22Rv1 (cell line): ENCODE measurements around the gene CCDC13.

Experiments
- H3K27ac ChIP-seq: fragments of 450-650 bp; 2 replicates; pipeline ENCODE4 v1.5.1; 2017
- CTCF ChIP-seq: fragments of 450-650 bp; IDR thresholded peaks from 2 replicates; pipeline ENCODE4 v1.5.1; 2017; ENCODE audit warnings: mild to moderate bottlenecking
- ZFX ChIP-seq: fragments of 450-650 bp; IDR thresholded peaks from 2 replicates; pipeline ENCODE4 v1.6.1; 2017; ENCODE audit warnings: antibody characterized with exemption, borderline replicate concordance

Gene CCDC13

DNA sequence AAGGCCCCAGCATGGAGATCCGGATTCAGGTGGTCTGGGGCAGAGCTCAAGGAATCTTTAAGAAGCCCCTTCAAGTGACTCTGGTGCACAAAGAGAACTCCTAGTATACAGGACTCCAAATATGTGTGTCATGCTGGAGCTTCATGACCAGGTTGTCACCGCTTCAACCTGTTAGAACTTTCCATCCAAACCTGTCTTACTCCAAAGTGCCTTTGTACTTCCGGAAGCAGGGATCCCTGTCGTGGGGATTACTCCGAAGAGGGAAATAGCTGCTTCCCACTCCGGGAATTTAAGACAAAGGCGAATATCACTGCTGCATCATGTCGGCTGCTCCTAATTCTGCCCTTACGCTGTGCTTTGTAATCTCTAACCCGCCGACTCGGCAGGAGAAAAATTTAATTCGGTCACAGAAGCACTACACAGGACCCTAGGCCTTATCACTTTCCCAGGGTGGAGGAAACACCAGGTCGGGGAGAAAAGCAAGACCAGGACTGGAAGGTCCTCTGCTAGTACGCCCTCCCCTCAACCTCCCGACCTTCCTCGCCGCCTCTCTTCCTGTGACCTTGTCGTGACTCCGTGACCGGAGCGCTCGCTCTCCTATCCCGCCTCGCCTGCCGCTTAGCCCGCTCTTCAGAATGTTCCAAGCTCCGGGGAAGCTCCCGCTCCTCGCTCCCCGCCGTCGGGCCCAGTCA, 30.5 kb upstream of the CCDC13 start:
- TF ChIP-seq CTCF (no peak), ZFX (no peak)
- peak overlapping the region; percentile 82 for H3K27ac ChIP-seq

GRCh38 chr3:42802876-42803413, 29.9 kb upstream of the CCDC13 start:
- peak overlapping the region; percentile 82 for H3K27ac ChIP-seq
- TF ChIP-seq ZFX (no peak), CTCF (no peak)

- no peak overlapping the region for H3K27ac ChIP-seq
- TF ChIP-seq CTCF: no peak
Observed at GRCh38 chr3:42801784-42802183, 28.7 kb upstream of the CCDC13 start.

- TF ChIP-seq CTCF: no peak
- TF ChIP-seq ZFX: no peak
- H3K27ac ChIP-seq: no peak overlapping the region
Observed at GRCh38 chr3:42801048-42801620, 28.1 kb upstream of the CCDC13 start.

DNA sequence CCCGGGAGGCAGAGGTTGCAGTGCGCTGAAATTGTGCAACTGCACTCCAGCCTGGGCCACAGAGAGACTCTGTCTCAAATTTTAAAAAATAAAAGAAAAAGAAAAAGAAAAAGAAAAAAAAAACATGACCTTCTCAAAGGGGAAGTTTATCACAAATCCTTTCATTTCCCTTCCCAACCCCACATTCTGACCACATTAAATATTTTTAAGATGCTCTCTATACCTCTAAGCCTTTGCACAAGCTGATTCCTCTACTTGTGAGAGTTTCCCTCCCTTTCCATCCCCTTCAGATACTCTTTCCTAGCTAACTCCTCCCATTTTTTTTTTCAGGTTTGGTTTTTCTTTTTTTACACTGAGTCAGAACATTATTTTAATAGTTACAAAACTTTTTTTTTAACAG, 27.2 kb upstream of the CCDC13 start:
- no peak overlapping the region for H3K27ac ChIP-seq
- no peak for TF ChIP-seq CTCF
- TF ChIP-seq ZFX: no peak

GRCh38 chr3:42799376-42799775, 26.3 kb upstream of the CCDC13 start:
- H3K27ac ChIP-seq: no peak overlapping the region
- TF ChIP-seq ZFX: no peak
- TF ChIP-seq CTCF: no peak

DNA sequence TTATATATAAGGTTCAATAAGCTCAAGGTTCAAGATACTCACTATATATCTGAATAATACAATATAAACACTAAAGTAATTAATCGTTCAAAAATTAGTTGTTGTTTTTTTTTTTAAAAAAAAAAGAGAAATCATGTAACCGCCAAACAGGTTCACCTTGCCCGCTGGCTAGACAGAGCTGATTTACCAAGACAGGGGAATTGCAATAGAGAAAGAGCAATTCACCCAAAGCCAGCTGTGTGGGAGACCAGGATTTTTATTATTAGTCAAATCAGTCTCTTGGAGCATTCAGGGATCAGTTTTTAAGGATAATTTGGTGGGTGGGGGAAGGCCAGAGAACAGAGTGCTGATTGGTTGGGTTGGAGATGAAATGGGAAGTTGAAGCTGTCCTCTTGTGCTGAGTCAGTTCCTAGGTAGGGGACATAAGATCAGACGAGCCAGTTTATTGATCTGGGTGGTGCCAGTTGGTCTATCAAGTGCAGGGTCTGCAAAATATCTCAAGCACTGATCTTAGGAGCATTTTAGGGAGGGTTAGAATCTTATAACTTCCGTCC, 23.4 kb upstream of the CCDC13 start:
- no peak overlapping the region for H3K27ac ChIP-seq
- TF ChIP-seq ZFX (no peak), CTCF (no peak)
